Glutamatergic neuron (in vitro differentiated cells): ENCODE results near the gene DHDH. TPM values are rescaled to one million over a fixed set of nuclear protein-coding genes. Genes with fewer than 3 reads are reported as not detected.

Experiments used
- DNase-seq: peaks from one replicate; pipeline ENCODE4 v3.0.0; 2022
- H3K27ac Mint-ChIP-seq: one replicate; pipeline ENCODE4 v1.8.0; 2020; ENCODE audit warnings: mild to moderate bottlenecking, mixed read lengths, inconsistent platforms; ENCODE audit not compliant: unreplicated experiment
- H3K27me3 Mint-ChIP-seq: one replicate; pipeline ENCODE4 v1.8.0; 2020; ENCODE audit warnings: mild to moderate bottlenecking, moderate library complexity, mixed read lengths, inconsistent platforms; ENCODE audit not compliant: unreplicated experiment
- H3K36me3 Mint-ChIP-seq: one replicate; pipeline ENCODE4 v1.8.0; 2020; ENCODE audit warnings: mild to moderate bottlenecking, mixed read lengths, inconsistent platforms; ENCODE audit not compliant: unreplicated experiment
- H3K4me1 Mint-ChIP-seq: one replicate; pipeline ENCODE4 v1.8.0; 2020; ENCODE audit warnings: mild to moderate bottlenecking, low read depth, mixed read lengths, inconsistent platforms; ENCODE audit not compliant: unreplicated experiment
- H3K4me3 Mint-ChIP-seq: one replicate; pipeline ENCODE4 v1.8.0; 2020; ENCODE audit warnings: mild to moderate bottlenecking, mixed read lengths, inconsistent platforms; ENCODE audit not compliant: unreplicated experiment
- H3K9me3 Mint-ChIP-seq: one replicate; pipeline ENCODE4 v1.8.0; 2020; ENCODE audit warnings: mild to moderate bottlenecking, moderate library complexity, mixed read lengths, inconsistent platforms; ENCODE audit not compliant: unreplicated experiment
- CTCF ChIP-seq: fragments of 200-600 bp; sonication (generic); IDR thresholded peaks from one replicate; pipeline ENCODE4 v1.5.0; 2021; ENCODE audit not compliant: partially characterized antibody, unreplicated experiment
- total RNA-seq: library from RNA; stranded (reverse); fragmentation: NEBNext Ultra II Directional; extraction: Animal tissue kit (Norgen Biotek cat#: 25700); gene quantifications from one replicate; pipeline ENCODE4 v1.2.1, GENCODE V29; 2021; ENCODE audit not compliant: unreplicated experiment

Gene DHDH
- total RNA-seq, 1 donor from 2014 or later = not detected

DNA sequence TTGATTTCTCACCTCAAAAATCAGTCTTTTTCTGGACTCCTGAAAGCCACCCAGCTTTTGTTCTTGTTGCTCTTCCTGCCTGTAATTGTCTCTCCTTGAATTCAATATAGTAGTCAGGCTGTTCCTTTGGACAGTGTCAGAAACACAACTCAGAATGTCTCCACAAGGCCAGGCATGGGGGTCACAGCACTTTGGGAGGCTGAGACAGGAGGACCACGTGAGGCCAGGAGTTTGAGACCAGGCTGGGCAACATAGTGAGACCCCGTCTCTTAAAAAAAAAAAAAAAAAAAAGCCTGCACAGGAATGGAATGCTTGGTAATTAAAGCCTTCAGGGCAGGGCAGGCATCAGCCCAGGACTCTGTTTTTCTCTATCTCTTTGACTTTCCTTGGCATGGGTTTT is 12.3 kb downstream of the DHDH start:
- H3K27ac Mint-ChIP-seq = no peak overlapping the region
- no peak overlapping the region for H3K4me3 Mint-ChIP-seq
- no peak for TF ChIP-seq CTCF
- H3K9me3 Mint-ChIP-seq = peaks cover 6% of the 10 kb centered on the region
- peaks cover 8% of the 10 kb centered on the region for H3K27me3 Mint-ChIP-seq
- DNase-seq = no peak
- no peaks in the 10 kb centered on the region for H3K36me3 Mint-ChIP-seq
- peaks cover 5% of the 10 kb centered on the region for H3K4me1 Mint-ChIP-seq

- peaks cover 8% of the 10 kb centered on the region for H3K27me3 Mint-ChIP-seq
These were observed 13.2 kb downstream of the DHDH start for GRCh38 chr19:48946463-48947257.

GRCh38 chr19:48947258-48947542 is 13.7 kb downstream of the DHDH start:
- peaks cover 7% of the 10 kb centered on the region for H3K27me3 Mint-ChIP-seq
- DNase-seq = no peak
- no peak for TF ChIP-seq CTCF
- H3K36me3 Mint-ChIP-seq = no peaks in the 10 kb centered on the region
- peaks cover 5% of the 10 kb centered on the region for H3K9me3 Mint-ChIP-seq
- no peak overlapping the region for H3K27ac Mint-ChIP-seq
- peaks cover 5% of the 10 kb centered on the region for H3K4me1 Mint-ChIP-seq
- no peak overlapping the region for H3K4me3 Mint-ChIP-seq

More at GRCh38 chr19:48946463-48947257, 13.2 kb downstream of the DHDH start:
- Mint-ChIP-seq H3K4me1 (peaks cover 5% of the 10 kb centered on the region), H3K36me3 (no peaks in the 10 kb centered on the region), H3K4me3 (no peak overlapping the region), H3K9me3 (peaks cover 6% of the 10 kb centered on the region), H3K27ac (no peak overlapping the region)
- TF ChIP-seq CTCF = no peak
- DNase-seq = no peak

DNA sequence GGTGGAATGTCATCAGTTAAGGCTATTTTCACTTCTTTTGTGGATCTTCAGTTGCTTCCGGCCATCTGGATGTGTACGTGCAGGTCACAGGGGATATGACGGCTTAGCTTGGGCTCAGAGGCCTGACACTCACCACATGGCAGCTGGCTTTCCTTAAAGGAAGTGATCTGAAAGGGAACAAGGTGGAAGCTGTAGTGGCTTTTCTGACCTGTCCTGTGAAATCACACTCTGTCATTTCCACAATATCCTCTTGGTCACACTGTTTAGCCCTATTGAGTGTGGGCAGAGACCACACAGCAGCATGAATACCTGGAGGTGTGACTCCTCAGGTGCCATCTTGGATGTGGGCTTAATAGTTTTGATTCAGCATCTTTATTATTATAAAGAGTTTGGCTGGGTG is 16.7 kb downstream of the DHDH start:
- no peak overlapping the region for H3K4me3 Mint-ChIP-seq
- peaks cover 6% of the 10 kb centered on the region for H3K9me3 Mint-ChIP-seq
- DNase-seq = no peak
- peaks cover 6% of the 10 kb centered on the region for H3K27me3 Mint-ChIP-seq
- no peaks in the 10 kb centered on the region for H3K36me3 Mint-ChIP-seq
- H3K4me1 Mint-ChIP-seq = peaks cover 7% of the 10 kb centered on the region
- peak overlapping the region; percentile 15 for H3K27ac Mint-ChIP-seq
- TF ChIP-seq CTCF = no peak

- H3K27me3 Mint-ChIP-seq = peaks cover 6% of the 10 kb centered on the region
- H3K4me1 Mint-ChIP-seq = peaks cover 12% of the 10 kb centered on the region
- no peaks in the 10 kb centered on the region for H3K36me3 Mint-ChIP-seq
- no peak for DNase-seq
- H3K27ac Mint-ChIP-seq = no peak overlapping the region
- no peak overlapping the region for H3K4me3 Mint-ChIP-seq
- TF ChIP-seq CTCF = no peak
- peaks cover 8% of the 10 kb centered on the region for H3K9me3 Mint-ChIP-seq
These were observed 17.5 kb downstream of the DHDH start for GRCh38 chr19:48950830-48951519.
